T-helper 2 cell (primary cell): ENCODE results near the gene RCL1.
"Not testable (repeated sequence)": the region's sequence is repeated elsewhere in the genome, so short reads cannot be mapped to it uniquely, and the experiment has no call there.

Experiments
- DNase-seq, 5 experiments: peaks; one replicate each; pipeline versions ENCODE4 v3.0.0 to v3.0.0-alpha.2; 2012 to 2022

RCL1 gene

DNA sequence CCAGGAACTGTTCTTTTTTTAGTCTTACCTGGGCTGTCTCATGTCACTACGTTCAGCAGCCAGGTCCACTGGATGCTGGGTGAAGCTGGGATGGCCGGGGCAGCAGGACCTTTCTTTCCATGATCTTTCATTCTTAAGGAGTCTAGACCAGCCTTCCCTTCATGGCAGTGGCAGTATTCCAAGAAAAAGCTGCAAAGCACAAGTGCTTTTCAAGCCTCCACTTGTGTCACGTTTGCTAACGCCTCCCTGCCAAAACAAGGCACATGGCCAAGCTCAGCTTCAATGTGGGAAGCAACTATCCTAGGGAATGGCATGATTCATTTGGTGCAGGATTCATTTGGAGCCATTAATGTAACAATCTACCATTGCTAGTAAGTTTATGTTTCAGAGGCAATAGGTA is 94.8 kb downstream of the RCL1 start:
- DNase-seq: no peak

DNA sequence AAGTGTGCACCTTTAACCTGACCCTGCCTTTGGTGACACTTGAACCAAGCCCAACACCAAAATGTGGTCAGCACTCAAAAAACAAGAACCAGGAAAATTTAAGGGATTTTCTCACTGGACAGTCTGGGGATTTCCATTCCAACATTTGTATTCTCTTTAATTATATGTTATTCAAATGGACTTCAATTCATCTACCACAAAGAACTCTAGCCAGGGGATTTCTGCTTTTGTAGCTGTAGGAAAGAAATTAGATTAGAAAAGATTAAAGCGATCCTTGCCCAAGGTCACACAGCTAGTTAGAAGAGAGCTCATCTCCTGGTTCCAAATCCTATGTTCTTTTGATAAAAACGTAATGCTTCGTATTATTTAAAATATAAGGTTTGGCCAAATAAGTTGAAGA is 97.5 kb downstream of the RCL1 start:
- no peak for DNase-seq

DNA sequence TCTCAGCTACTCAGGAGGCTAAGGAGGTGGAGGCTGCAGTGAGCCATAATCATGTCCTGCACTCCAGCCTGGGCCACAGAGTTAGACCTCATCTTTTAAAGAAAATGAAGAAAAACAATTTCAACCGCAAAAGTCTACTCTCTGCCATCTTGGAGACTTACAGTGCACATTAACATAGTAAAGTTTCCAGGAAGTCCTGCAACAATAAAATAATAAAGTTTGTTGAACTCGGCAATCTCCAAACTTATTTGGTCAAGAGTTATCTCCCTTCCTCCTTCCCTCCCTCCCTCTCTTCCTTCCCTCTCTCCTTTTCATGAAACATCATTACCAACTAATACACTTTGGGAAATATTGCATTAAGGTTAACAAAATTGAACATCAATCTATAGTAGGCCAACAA is 98.2 kb downstream of the RCL1 start:
- no peak for DNase-seq

DNA sequence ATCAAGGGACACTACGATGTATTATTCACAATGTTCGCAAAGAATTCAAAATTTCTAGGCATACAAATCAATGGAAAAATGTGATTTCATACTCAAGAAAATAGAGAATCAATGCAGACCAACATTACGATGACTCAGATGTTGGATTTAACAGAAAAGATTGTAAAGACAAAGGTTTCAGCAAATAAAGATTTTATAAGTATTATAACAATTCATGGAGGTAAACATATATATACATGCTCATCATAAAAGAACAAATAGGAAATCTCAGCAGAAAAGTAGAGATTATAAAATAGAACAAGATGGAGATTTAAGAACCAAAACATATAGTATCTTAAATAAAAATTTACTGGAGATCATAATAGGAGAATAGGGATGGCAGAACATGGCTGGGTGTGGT is 98.9 kb downstream of the RCL1 start:
- DNase-seq: no peak

DNA sequence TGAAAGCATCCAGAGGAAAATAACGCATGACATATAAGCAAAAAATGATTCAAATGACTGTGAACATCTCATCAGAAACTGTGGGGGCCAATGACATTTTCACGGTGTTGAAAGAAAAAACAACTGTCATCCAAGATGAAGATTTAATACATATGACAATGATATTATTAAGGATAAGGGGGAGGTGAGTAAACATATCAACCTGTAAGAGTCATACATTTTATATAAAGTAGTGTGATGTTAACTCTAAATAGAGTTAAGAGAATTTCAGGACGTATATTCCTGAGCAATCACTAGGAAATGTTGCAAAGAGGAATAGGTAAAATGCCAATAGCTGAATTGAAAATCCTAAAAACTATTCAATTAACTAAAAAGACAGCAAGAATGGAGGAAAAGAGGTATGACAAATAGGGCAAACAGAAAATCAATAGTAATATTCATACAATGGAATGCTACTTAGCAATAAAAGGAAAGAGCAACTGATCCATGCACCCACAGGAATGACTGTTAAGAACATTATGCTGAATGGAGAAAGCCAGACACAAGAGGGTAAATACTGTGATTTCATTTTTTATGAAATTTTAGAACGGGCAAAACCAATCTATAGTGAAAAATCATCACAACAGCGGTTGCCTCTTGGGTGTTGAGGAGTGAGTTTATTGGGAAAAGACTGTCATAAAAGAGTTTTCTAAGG is 99.9 kb downstream of the RCL1 start:
- DNase-seq: no peak

DNA sequence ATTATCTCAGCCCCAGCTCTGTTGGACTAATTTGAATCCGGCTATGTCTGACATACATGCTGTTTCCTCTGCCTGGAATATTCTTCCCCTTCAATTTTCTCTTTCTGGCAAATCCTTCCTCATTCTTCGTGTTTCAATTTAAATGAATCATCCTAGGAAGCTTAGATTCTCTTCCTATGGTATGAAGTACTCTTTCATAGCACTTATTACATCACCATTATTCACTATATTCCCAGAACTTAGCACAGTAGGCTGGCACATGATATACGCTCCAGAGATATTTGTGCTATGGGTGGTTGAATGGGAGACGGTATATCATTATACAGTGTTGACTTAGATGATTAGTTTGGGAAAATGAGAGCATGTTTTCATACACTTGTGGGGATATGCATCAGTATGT is 101.3 kb downstream of the RCL1 start:
- DNase-seq: no peak

DNA sequence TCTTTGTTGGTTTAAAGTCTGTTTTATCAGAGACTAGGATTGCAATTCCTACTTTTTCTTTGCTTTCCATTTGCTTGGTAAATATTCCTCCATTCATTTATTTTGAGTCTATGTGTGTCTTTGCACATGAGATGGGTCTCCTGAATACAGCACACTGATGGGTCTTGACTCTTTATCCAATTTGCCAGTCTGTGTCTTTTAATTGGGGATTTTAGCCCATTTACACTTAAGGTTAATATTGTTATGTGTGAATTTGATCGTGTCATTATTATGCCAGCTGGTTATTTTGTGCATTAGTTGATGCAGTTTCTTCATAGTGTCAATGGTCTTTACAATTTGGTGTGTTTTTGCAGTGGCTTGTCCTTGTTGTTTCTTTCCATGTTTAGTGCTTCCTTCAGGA is 107.1 kb downstream of the RCL1 start:
- DNase-seq: not testable (repeated sequence)

DNA sequence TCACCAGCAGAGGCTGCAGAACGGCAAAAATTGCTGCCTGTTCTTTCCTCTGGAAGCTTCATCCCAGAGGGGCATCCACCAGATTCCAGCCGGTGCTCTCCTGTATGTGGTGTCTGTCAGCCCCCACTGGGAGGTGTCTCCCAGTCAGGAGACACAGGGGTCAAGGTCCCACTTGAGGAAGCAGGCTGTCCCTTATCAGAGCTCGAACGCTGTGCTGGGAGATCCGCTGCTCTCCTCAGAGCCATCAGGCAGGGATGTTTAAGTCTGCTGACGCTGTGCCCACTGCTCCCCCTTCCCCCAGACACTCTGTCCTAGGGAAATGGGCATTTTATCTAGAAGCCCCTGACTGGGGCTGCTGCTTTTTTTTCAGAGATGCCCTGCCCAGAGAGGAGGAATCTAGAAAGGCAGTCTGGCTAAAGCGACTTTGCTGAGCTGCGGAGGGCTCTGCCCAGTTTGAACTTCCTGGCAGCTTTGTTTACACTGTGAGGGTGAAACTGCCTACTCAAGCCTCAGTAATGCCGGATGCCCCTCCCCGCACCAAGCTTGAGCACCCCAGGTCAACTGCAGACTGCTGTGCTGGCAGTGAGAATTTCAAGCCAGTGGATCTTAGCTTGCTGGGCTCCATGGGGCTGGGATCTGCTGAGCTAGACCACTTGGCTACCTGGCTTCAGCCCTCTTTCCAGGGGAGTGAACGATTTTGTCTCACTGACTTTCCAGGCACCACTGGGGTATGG is 108.8 kb downstream of the RCL1 start:
- DNase-seq: peak in 1 of 5 experiments; percentile 77

DNA sequence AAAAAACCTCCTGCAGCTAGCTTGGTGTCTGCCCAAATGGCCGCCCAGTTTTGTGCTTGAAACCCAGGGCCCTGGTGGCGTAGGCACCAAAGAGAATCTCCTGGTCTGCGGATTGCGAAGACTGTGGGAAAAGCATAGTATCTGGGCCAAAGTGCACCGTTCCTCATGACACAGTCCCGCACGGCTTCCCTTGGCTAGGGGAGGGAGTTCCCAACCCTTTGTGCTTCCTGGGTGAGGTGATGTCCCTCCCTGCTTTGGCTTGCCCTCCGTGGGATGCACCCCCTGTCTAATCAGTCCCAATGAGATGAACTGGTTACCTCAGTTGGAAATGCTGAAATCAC is 109.4 kb downstream of the RCL1 start:
- no peak for DNase-seq

DNA sequence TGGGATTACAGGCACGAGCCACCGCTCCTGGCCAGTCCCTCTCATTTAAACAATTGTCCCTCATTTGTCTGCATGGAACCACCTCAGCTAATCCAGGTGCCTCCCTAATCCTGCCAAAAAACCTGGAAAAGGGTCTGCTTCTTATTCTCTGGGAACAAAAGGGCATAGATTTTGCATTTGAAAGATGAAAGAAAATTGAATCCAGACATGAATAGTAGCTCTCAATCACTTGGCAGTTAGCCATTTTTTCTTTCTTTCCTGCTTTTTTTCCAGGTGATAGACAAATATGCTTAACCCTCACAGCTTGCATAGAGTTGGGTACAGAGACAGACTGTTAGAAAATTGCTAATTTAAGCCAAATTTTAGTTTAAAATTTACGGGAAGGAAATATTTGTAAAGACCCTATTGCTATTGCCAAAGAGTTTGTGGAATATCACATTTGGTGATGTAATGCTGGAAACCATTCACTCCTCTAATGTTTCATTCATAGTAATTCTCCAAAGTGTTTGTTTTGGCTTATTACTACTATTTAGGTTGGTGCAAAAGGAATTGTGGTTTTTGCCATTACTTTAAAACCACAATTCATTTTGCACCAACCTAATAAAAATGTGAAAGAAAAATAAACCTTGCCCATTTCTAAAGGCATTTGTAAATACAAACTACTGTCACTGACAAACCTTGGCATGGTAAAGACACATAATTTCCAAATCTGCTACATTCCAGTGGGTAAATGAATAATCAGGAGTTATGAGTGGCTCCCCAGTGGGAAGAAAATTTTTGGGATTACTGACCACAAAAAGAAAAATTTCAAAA is 111.8 kb downstream of the RCL1 start:
- DNase-seq: no peak

DNA sequence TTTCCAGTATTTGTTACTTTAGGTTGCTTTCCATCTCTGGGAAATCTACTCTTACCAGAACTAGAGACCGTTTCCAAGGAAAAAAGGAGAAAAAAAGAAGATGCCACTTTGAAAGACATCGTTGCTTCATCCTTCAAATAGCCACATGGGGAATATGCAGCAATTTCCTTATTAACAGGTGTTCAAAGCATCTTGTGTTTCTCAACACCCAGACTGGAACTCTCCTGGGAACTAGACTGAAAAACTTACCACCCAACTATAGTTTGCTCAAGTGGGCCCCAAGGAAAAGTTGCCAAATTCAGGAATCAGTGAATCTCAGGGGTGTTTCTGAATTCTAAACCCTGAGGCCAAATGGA is 112.4 kb downstream of the RCL1 start:
- no peak for DNase-seq
